PC-9 (cell line): ENCODE measurements around the gene LAPTM5. TPM values are rescaled to one million over a fixed set of nuclear protein-coding genes. Genes with fewer than 3 reads are reported as not detected.

Experiments used
- BruUV-seq: library from RNA; stranded (reverse); fragments of 400-500 nt; replicated peaks from 2 replicates; lab custom pipeline; 2021; lab: Mats Ljungman, UMichigan
- CTCF ChIA-PET: fragments of 300-600 bp; sonication (Branson Sonifier 250); formaldehyde crosslinking; loops from one replicate; lab custom pipeline; 2022; ENCODE audit warnings: antibody characterized with exemption; lab: Charles Lee
- POLR2A ChIA-PET: fragments of 300-600 bp; sonication (Branson Sonifier 250); formaldehyde crosslinking; loops from one replicate; lab custom pipeline; 2022; ENCODE audit warnings: antibody characterized with exemption; ENCODE audit not compliant: unreplicated experiment; lab: Charles Lee
- DNase-seq, 2 experiments: peaks; one replicate each; pipeline versions ENCODE4 v3.0.0 to v3.0.0-alpha.2; 2015 to 2022; ENCODE audit warnings: mixed read lengths in 1 of 2
- H2AFZ ChIP-seq: fragments of 200-600 bp; sonication (generic); 2 replicates; pipeline ENCODE4 v1.8.1; 2017; ENCODE audit warnings: antibody characterized with exemption
- H3F3A ChIP-seq: fragments of 200-600 bp; sonication (generic); 2 replicates; pipeline ENCODE4 v1.8.1; 2017; ENCODE audit warnings: antibody characterized with exemption, mild to moderate bottlenecking, low read depth; ENCODE audit not compliant: insufficient read depth
- H3K27ac ChIP-seq: fragments of 200-600 bp; sonication (generic); 2 replicates; pipeline ENCODE4 v1.6.1; 2016; ENCODE audit warnings: mixed run types
- H3K27me3 ChIP-seq: fragments of 200-600 bp; sonication (generic); 2 replicates; pipeline ENCODE4 v1.6.1; 2016; ENCODE audit warnings: low read depth, mixed run types; ENCODE audit not compliant: insufficient read depth
- H3K36me3 ChIP-seq: fragments of 200-600 bp; sonication (generic); 2 replicates; pipeline ENCODE4 v1.6.1; 2016; ENCODE audit warnings: low read depth, mixed run types
- H3K4me1 ChIP-seq: fragments of 200-600 bp; sonication (generic); replicated peaks from 2 replicates; pipeline ENCODE4 v1.6.1; 2016; ENCODE audit warnings: mixed run types; ENCODE audit not compliant: insufficient read depth
- H3K4me2 ChIP-seq: fragments of 200-600 bp; sonication (generic); 2 replicates; pipeline ENCODE4 v1.6.1; 2017; ENCODE audit warnings: mixed run types
- H3K4me3 ChIP-seq: fragments of 200-600 bp; sonication (generic); 2 replicates; pipeline ENCODE4 v1.6.1; 2016; ENCODE audit warnings: mixed run types
- H3K79me2 ChIP-seq: fragments of 200-600 bp; sonication (generic); 2 replicates; pipeline ENCODE4 v1.6.1; 2017; ENCODE audit warnings: low read depth, mixed run types
- H3K9me2 ChIP-seq: fragments of 200-600 bp; sonication (generic); 2 replicates; pipeline ENCODE4 v1.8.1; 2017; ENCODE audit warnings: mild to moderate bottlenecking; ENCODE audit not compliant: insufficient read depth
- H3K9me3 ChIP-seq: fragments of 200-600 bp; sonication (generic); 2 replicates; pipeline ENCODE4 v1.8.1; 2016; ENCODE audit warnings: low read depth; ENCODE audit not compliant: insufficient read depth
- H4K20me1 ChIP-seq: fragments of 200-600 bp; sonication (generic); 2 replicates; pipeline ENCODE4 v1.8.1; 2017; ENCODE audit not compliant: insufficient read depth
- EZH2 ChIP-seq: fragments of 200-600 bp; sonication (generic); IDR thresholded peaks from 2 replicates; pipeline ENCODE4 v1.8.0; 2017; ENCODE audit warnings: antibody characterized with exemption, low read depth
- intact Hi-C: fragments of 100-400 bp; cut with micrococcal nuclease; formaldehyde crosslinking; loops from one replicate; pipeline ENCODE4 v1.10.0; 2022; ENCODE audit not compliant: unreplicated experiment
- total RNA-seq: library from RNA; stranded (reverse); gene quantifications from 2 replicates; pipeline ENCODE4 v1.2.3, GENCODE V29; 2021
- TF ChIP-seq, protein P1 (sequence below): fragments of 200-600 bp; sonication (generic); conservative IDR thresholded peaks from 2 replicates; pipeline ENCODE4 v1.6.1; 2017; ENCODE audit warnings: mixed run types, antibody characterized with exemption, mild to moderate bottlenecking, moderate library complexity

The LAPTM5 gene
- total RNA-seq, 1 experiment from 2014 or later, result 5.0 TPM

DNA sequence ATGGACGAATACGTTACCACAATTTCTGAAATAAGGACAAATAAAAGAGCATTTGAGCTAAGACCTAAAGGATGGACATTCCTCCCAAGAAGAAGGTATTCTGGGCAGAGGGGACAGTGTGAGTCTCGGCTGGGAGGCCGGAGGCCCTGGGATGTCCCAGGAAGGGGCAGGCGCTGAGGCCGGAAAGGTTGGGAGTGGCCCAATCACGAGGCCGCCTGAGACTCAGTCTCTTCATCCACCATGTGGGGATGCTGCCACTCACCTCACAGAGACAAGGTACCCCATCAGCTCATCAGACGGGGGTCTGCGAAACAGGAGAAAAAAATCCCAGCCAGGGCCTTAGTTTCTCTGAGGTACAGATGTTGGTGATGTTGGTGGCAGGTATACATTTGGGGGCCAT lies 24.3 kb upstream of the LAPTM5 start:
- no peaks in the 10 kb centered on the region for H3K27me3 ChIP-seq
- H3K27ac ChIP-seq, result no peak overlapping the region
- no peak overlapping the region for H3K4me3 ChIP-seq
- H3K9me3 ChIP-seq, result no peaks in the 10 kb centered on the region
- no peaks in the 10 kb centered on the region for H3K79me2 ChIP-seq
- intact Hi-C loops, result loop anchor here (1.0 to 5.0 kb wide), 4 partner anchors 129 to 640 kb away; no protein-coding TSS in a partner anchor
- ChIA-PET POLR2A (no interaction called here), CTCF (interaction anchor here (3.0 kb wide), 1 partner anchor 129 kb away, joined by 12 read pairs; no protein-coding TSS in a partner anchor)
- peaks cover 10% of the 10 kb centered on the region; the same call in 1 of the 2 replicates for H3K4me1 ChIP-seq
- 0 out of 2 replicates have a peak, but pooled peaks cover 4% of the 10 kb centered on the region for H3F3A ChIP-seq
- no peaks in the 10 kb centered on the region for H4K20me1 ChIP-seq
- DNase-seq, result no peak
- no peaks in the 10 kb centered on the region for H3K9me2 ChIP-seq
- BruUV-seq, result no TSS peak
- no peak for TF ChIP-seq EZH2
- TF ChIP-seq, protein P1, sequence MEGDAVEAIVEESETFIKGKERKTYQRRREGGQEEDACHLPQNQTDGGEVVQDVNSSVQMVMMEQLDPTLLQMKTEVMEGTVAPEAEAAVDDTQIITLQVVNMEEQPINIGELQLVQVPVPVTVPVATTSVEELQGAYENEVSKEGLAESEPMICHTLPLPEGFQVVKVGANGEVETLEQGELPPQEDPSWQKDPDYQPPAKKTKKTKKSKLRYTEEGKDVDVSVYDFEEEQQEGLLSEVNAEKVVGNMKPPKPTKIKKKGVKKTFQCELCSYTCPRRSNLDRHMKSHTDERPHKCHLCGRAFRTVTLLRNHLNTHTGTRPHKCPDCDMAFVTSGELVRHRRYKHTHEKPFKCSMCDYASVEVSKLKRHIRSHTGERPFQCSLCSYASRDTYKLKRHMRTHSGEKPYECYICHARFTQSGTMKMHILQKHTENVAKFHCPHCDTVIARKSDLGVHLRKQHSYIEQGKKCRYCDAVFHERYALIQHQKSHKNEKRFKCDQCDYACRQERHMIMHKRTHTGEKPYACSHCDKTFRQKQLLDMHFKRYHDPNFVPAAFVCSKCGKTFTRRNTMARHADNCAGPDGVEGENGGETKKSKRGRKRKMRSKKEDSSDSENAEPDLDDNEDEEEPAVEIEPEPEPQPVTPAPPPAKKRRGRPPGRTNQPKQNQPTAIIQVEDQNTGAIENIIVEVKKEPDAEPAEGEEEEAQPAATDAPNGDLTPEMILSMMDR, result no peak
- no peak overlapping the region for H2AFZ ChIP-seq
- no peak overlapping the region for H3K4me2 ChIP-seq
- H3K36me3 ChIP-seq, result no peaks in the 10 kb centered on the region

DNA sequence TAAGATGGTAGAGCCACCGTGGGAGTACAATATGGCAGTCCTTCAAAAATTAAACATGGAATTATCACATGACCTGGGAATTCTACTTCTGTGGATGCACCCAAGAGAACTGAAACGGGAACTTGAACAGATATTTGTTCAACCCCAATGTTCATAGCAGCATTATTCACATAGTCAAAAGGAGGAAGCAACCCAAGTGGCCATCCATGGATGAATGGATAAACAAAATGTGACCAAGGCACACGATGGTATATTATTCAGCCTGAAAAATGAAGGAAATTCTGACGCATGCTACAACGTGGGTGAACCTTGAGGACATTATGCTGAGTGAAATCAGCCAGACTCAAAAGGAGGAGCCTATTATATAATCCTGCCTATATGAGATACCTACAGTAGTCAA lies 22.8 kb upstream of the LAPTM5 start:
- POLR2A ChIA-PET, result no interaction called here

DNA sequence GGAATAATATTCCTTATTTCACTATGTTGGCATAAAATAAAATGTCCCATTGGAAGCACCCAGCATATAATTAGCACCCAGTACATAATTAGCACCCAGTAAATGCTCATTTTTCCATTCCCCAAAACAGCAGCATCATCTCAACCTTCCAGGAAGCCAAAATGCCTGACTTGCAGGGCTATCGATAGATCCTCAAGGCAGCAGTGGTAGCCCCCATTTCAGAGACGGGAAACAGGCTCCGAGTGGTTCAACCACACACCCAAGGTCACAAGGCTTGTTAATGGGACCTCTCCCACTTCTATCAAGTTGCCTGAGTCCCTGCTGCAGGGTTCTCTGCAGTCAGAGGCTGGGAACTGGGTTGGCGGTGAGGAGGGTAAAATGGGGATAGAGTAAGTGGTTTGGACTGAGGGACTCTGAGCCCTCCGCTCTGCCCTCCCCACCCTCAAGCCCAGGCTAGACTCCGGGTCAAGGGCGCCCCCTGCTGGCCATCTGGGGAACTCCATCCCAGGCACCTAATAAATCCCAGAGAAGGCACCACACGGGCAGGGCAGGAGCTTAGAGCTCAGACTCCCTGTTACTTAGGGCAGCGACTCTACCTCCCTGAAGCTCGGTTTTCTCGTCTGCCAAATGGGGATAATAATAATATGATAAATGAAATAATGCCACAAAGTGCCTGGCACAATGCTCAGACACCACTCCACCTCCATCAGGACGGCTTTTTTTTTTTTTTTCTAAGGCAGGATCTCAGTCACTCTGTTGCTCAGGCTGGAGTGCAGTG lies 21.9 kb upstream of the LAPTM5 start:
- no peaks in the 10 kb centered on the region for H3K79me2 ChIP-seq
- H4K20me1 ChIP-seq, result no peaks in the 10 kb centered on the region
- no peaks in the 10 kb centered on the region for H3K9me2 ChIP-seq
- CTCF ChIA-PET, result interaction anchor here (0.6 to 2.8 kb wide), 19 partner anchors 10 to 1955 kb away, joined by 3 to 84 read pairs (median 5); no protein-coding TSS in a partner anchor
- no peak overlapping the region for H2AFZ ChIP-seq
- H3K9me3 ChIP-seq, result no peaks in the 10 kb centered on the region
- no peaks in the 10 kb centered on the region for H3K36me3 ChIP-seq
- no peaks in the 10 kb centered on the region for H3K27me3 ChIP-seq
- H3K4me1 ChIP-seq, result peaks cover 10% of the 10 kb centered on the region; the same call in 1 of the 2 replicates
- 0 out of 2 replicates have a peak, but pooled peaks cover 4% of the 10 kb centered on the region for H3F3A ChIP-seq
- H3K4me3 ChIP-seq, result no peak overlapping the region
- TF ChIP-seq EZH2, result no peak
- TF ChIP-seq, protein P1, result peak; percentile 96
- no peak overlapping the region for H3K27ac ChIP-seq
- POLR2A ChIA-PET, result interaction anchor here (0.6 to 0.8 kb wide), 3 partner anchors 19 to 61 kb away, joined by 3 to 6 read pairs (median 4); no protein-coding TSS in a partner anchor
- peak; percentile 38 to 87 for DNase-seq
- no peak overlapping the region for H3K4me2 ChIP-seq
- no TSS peak for BruUV-seq
- intact Hi-C loops, result loop anchor here (1.0 to 5.0 kb wide), 4 partner anchors 60 to 643 kb away; no protein-coding TSS in a partner anchor

More for the DNA sequence above, 22.8 kb upstream of the LAPTM5 start:
- Histone ChIP-seq H3K4me1 (peaks cover 10% of the 10 kb centered on the region; the same call in 1 of the 2 replicates), H2AFZ (no peak overlapping the region), H3K4me3 (no peak overlapping the region), H3K9me2 (no peaks in the 10 kb centered on the region), H3K9me3 (no peaks in the 10 kb centered on the region), H3K27ac (no peak overlapping the region), H3F3A (0 out of 2 replicates have a peak, but pooled peaks cover 4% of the 10 kb centered on the region), H3K27me3 (no peaks in the 10 kb centered on the region), H3K36me3 (no peaks in the 10 kb centered on the region), H4K20me1 (no peaks in the 10 kb centered on the region), H3K79me2 (no peaks in the 10 kb centered on the region), H3K4me2 (no peak overlapping the region)
- no TSS peak for BruUV-seq
- intact Hi-C loops, result loop anchor here (5.0 kb wide), 3 partner anchors 147 to 642 kb away; no protein-coding TSS in a partner anchor
- CTCF ChIA-PET, result interaction anchor here (0.6 to 2.8 kb wide), 5 partner anchors 36 to 1132 kb away, joined by 3 to 84 read pairs (median 8); no protein-coding TSS in a partner anchor
- DNase-seq, result no peak
- no peak for TF ChIP-seq EZH2
- TF ChIP-seq, protein P1, result no peak
